GM12865 (cell line): ENCODE results near the gene GOLPH3L.
"Not testable (repeated sequence)": the region's sequence is repeated elsewhere in the genome, so short reads cannot be mapped to it uniquely, and the experiment has no call there.

ENCODE experiments used
- DNase-seq: peaks from one replicate; pipeline ENCODE4 v3.0.0; 2010; ENCODE audit warnings: low read depth
- H3K4me3 ChIP-seq: 2 replicates; pipeline ENCODE4 v1.5.1; 2011; ENCODE audit warnings: mild to moderate bottlenecking, low read depth, low read length, control low read depth
- TF ChIP-seq, protein P1 (sequence below): IDR thresholded peaks from 2 replicates; pipeline ENCODE4 v1.5.1; 2011; ENCODE audit warnings: low read length, control low read depth, low read depth, inconsistent platforms; ENCODE audit not compliant: insufficient read depth; ENCODE audit errors: missing control alignments

The GOLPH3L gene

DNA sequence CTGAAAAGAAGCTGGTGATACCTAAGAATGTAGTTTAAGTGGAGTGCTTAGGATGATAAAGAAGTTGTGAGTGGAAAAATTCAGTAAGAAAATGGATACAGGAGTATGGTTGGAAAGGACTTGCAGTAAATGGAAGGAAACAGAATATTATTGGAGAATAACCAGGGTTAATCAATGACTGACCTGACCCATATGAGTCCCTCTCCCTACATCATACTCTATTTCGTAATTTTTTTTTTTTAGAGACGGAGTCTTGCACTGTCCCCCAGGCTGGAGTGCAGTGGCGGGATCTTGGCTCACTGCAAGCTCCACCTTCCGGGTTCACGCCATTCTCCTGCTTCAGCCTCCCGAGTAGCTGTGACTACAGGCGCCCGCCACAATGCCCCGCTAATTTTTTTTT is 34.1 kb downstream of the GOLPH3L start:
- TF ChIP-seq, protein P1, sequence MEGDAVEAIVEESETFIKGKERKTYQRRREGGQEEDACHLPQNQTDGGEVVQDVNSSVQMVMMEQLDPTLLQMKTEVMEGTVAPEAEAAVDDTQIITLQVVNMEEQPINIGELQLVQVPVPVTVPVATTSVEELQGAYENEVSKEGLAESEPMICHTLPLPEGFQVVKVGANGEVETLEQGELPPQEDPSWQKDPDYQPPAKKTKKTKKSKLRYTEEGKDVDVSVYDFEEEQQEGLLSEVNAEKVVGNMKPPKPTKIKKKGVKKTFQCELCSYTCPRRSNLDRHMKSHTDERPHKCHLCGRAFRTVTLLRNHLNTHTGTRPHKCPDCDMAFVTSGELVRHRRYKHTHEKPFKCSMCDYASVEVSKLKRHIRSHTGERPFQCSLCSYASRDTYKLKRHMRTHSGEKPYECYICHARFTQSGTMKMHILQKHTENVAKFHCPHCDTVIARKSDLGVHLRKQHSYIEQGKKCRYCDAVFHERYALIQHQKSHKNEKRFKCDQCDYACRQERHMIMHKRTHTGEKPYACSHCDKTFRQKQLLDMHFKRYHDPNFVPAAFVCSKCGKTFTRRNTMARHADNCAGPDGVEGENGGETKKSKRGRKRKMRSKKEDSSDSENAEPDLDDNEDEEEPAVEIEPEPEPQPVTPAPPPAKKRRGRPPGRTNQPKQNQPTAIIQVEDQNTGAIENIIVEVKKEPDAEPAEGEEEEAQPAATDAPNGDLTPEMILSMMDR, result no peak
- H3K4me3 ChIP-seq, result no peak overlapping the region
- DNase-seq, result no peak

DNA sequence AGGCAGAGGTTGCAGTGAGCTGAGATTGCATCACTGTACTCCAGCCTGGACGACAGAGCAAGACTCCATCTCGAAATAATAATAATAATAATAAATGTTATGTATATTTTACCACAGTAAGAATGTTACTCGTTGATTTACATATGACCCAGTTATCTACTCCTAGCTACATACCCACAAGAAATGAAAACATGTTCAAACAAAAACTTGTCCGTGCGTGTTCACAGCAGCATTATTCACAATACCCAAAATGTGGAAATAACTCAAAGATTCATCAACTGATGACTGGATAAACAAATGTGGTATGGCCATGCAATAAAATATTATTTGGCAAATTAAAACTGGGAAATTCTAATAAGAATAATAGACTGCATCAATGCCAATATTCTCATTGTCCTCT is 35.8 kb downstream of the GOLPH3L start:
- no peak for DNase-seq
- no peak overlapping the region for H3K4me3 ChIP-seq
- TF ChIP-seq, protein P1, result no peak

DNA sequence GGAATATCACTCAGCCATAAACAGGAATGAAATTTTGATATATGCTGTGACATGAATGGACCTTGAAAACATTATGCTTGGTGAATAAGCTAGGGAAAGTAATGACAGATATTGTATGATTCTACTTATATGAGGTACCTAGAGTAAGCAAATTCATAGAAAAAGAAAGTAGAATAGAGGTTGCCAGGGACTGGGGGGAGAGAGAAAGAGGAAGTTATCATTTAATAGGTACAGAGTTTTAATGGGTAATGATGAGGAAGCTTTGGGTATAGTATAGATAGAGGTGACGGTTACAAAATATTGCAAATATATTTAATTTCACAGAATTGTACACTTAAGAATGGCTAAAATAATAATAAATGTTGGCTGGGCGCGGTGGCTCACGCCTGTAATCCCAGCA is 36.4 kb downstream of the GOLPH3L start:
- no peak for DNase-seq
- no peak overlapping the region for H3K4me3 ChIP-seq
- TF ChIP-seq, protein P1, result no peak

DNA sequence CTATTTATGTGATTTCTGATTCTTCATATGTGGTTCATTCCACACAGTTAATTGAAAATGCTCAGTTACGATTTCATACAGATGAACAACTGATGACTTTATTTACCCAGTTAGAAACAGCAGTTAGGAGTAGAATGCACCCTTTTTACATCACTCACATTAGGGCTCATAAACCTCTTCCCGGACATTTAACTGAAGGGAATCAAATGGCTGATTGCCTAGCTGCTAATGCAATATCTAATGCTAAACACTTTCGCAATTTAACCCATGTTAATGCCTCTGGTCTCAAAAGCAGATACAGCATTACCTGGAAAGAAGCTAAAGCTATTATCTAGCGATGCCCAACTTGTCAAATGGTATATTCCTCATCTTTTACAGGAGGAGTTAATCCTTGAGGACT is 39.9 kb downstream of the GOLPH3L start:
- H3K4me3 ChIP-seq, DNase-seq: not testable (repeated sequence)

DNA sequence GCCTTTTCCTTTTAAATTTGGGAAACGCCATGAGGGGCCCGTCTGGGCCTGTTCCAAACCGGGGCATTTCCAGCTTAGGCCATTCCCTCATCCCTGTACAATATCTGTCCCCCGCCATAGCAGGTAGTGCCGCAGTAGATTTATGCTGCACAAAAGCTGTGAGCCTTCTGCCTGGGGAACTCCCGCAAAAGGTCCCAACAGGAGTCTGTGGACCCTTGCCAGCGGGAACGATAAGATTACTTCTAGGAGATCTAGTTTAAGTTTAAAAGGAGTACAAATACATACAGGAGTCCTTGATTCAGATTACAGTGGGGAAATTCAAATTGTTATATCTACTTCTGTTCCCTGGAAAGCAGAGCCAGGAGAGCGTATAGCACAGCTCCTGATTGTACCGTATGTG is 42.3 kb downstream of the GOLPH3L start:
- not testable (repeated sequence) for DNase-seq, H3K4me3 ChIP-seq

DNA sequence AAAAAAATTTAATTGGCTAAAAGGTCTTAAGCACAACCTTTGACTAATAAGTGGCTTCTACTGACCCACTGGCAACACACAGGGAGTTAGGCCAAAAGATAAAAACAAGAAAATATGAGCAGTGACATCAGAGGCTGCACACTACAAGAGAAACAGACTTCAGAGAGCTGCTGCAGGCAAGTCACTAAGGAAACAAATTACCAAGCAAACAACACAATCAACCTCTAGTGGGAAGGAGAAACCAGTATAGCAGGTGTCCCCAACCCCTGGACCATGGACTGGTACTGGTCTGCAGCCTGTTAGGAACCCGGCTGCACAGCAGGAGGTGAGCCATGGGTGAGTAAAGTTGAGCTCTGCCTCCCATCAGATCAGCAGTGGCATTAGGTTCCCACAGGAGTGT is 46.8 kb downstream of the GOLPH3L start:
- no peak overlapping the region for H3K4me3 ChIP-seq
- TF ChIP-seq, protein P1, result no peak
- DNase-seq, result no peak

DNA sequence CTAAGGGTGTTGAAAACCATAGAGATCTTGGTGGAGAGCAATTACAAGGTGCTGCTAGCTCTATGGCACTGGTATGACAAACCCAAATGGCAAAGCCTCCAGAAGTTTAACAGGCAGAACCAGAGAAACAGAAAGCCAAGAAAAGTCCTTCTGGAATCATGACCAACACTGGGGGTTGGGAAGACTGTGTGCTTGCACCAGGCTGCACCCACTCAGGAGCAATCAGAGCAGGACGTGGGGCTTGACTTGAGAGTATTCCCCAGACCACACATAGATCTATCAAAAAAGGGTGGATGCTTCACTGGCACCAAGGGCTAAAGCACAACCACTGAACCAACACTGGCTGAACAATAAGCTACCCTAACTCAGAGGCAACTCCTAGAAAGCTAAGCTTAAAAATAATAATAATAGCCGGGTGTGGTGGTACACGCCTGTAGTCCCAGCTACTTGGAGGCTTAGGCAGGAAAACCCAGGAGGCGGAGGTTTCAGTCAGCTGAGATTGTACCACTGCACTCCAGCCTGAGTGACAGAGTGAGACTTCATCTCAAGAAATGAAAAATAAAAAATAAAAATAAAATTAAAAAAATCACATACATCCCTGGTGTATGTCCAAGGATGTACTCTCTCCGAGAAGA is 47.4 kb downstream of the GOLPH3L start:
- DNase-seq, result no peak
- TF ChIP-seq, protein P1, result no peak
- H3K4me3 ChIP-seq, result no peak overlapping the region

DNA sequence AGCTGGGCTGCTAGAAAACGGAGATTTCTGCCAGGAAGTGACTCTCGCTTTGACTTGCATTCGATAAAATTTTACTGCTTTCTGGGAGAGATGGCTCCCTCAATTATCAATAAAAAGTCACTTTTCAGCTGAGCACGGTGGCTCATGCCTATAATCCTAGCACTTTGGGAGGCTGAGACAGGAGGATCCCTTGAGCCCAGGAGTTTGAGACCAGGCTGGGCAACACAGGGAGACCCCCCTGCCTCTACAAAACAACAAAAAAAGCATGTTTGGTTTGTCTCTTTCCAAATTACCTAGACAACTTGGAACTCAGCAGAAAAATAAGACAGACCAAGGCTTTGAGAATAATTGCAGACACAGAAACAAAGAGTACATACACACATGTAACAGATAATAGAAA is 54.7 kb downstream of the GOLPH3L start:
- no peak overlapping the region for H3K4me3 ChIP-seq
- no peak for DNase-seq
- TF ChIP-seq, protein P1, result no peak

DNA sequence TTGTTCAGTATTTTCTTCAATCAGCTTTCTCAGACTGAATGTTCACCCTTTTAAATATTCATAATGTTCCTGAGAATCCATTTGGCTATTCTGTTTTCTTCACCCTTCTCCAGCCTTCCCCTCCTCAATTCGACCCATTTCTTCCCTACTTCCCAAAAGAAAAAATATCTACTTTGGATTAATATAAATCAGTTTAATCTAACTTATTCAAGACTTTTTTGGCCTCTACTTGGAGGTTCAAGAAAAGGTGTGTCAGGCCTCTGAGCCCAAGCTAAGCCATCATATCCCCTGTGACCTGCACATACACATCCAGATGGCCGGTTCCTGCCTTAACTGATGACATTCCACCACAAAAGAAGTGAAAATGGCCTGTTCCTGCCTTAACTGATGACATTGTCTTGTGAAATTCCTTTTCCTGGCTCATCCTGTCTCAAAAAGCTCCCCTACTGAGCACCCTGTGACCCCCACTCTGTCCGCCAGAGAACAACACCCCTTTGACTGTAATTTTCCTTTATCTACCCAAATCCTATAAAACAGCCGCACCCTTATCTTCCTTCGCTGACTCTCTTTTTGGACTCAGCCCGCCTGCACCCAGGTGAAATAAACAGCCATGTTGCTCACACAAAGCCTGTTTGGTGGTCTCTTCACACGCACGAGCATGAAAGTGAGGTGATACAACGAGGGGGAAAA is 55.7 kb downstream of the GOLPH3L start:
- H3K4me3 ChIP-seq, DNase-seq: not testable (repeated sequence)

DNA sequence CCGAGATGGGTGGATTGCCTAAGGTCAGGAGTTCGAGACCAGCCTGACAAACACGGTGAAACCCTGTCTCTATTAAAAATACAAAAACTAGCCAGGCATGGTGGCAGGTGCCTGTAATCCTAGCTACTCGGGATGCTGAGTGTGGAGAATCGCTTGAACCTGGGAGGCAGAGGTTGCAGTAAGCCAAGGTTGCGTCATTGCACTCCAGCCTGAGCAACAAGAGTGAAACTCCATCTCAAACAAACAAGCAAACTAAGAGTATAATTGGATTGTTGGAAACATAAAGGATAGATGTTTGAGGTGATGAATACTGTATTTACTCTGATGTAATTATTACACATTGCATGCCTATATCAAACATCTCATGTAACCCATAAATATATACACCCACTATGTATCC is 58.5 kb downstream of the GOLPH3L start:
- not testable (repeated sequence) for DNase-seq, H3K4me3 ChIP-seq

DNA sequence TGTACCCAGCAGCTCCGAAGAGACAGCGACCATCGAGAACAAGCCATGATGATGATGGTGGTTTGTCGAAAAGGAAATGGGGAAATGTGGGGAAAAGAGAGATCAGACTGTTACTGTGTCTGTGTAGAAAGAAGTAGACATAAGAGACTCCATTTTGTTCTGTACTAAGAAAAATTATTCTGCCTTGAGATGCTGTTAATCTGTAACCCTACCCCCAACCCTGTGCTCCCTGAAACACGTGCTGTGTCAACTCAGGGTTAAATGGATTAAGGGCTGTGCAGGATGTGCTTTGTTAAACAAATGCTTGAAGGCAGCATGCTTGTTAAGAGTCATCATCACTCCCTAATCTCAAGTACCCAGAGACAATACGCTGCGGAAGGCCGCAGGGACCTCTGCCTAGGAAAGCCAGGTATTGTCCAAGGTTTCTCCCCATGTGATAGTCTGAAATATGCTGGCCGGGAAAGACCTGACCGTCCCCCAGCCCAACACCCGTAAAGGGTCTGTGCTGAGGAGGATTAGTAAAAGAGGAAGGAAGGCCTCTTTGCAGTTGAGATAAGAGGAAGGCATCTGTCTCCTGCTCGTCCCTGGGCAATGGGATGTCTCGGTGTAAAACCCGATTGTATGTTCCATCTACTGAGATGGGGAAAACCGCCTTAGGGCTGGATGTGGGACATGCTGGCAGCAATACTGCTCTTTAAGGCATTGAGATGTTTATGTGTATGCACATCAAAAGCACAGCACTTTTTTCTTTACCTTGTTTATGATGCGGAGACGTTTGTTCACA is 61.9 kb downstream of the GOLPH3L start:
- not testable (repeated sequence) for H3K4me3 ChIP-seq, DNase-seq
